ENCODE measurements around the gene ATP8A2.
"Not testable (repeated sequence)": the region's sequence is repeated elsewhere in the genome, so short reads cannot be mapped to it uniquely, and the experiment has no call there.

ATP8A2 gene

GRCh38 chr13:25777509-25777908 lies 405.7 kb downstream of the ATP8A2 start:
- Mint-ChIP-seq H3K9me3 (ENCODE audit: low read depth) (no peaks in the 10 kb centered on the region), H3K4me1 (ENCODE audit: low read depth) (no peaks in the 10 kb centered on the region), H3K27ac (no peak overlapping the region), H3K36me3 (no peaks in the 10 kb centered on the region), H3K4me3 (no peak overlapping the region), H3K27me3 (no peaks in the 10 kb centered on the region)

GRCh38 chr13:25778365-25778764 lies 406.6 kb downstream of the ATP8A2 start:
- no peaks in the 10 kb centered on the region for H3K9me3 Mint-ChIP-seq (ENCODE audit: low read depth)

DNA sequence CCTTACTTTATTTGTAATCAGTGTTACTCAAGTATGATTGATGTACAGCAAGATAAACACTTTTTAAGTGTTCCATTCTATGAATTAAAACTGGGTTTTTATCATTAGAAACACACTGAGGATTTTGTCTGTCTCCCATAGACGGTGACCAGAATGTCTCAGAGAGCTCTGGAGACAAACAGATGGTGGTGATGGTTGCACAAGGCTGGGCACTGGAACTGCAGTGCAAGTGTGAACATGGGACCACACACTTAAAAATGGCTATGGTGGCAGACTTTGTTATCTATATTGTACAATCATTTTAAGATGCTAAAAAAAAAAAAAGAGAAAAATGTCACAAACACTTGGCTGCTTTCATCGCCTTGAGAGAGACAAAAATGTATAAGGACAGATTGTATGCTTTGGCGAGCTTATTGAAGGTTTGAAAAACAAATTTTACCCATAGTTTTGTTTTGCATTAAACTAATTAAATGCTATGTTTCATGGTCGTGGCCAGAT lies 407.1 kb downstream of the ATP8A2 start:
- H3K27me3 Mint-ChIP-seq: no peaks in the 10 kb centered on the region
- no peaks in the 10 kb centered on the region for H3K9me3 Mint-ChIP-seq (ENCODE audit: low read depth)
- H3K4me3 Mint-ChIP-seq: no peak overlapping the region
- H3K36me3 Mint-ChIP-seq: no peaks in the 10 kb centered on the region
- no peaks in the 10 kb centered on the region for H3K4me1 Mint-ChIP-seq (ENCODE audit: low read depth)
- H3K27ac Mint-ChIP-seq: no peak overlapping the region

More at GRCh38 chr13:25778365-25778764, 406.6 kb downstream of the ATP8A2 start:
- H3K36me3 Mint-ChIP-seq: no peaks in the 10 kb centered on the region
- H3K27ac Mint-ChIP-seq: no peak overlapping the region
- no peaks in the 10 kb centered on the region for H3K27me3 Mint-ChIP-seq
- H3K4me3 Mint-ChIP-seq: no peak overlapping the region
- H3K4me1 Mint-ChIP-seq (ENCODE audit: low read depth): no peaks in the 10 kb centered on the region

DNA sequence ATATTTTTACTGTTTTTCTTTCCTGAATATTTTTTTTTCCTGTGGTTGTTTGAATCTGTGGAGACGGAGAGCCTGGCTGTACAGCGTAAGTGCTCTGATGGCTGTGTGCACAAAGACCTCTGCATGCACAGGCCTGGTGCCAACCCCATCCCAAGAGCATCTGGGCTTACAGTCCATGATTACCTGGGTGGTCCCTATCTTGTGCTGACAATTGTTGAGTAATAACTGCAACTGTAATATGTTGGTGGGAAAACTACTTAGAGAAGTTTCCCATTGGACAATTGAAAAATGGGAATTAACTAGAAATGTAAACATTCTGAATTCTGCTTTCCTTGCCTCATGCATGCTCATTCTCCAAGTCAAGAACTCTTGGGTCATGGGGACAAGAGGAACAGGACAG lies 411.3 kb downstream of the ATP8A2 start:
- H3K9me3 Mint-ChIP-seq (ENCODE audit: low read depth): no peaks in the 10 kb centered on the region
- H3K4me3 Mint-ChIP-seq: no peak overlapping the region
- no peaks in the 10 kb centered on the region for H3K27me3 Mint-ChIP-seq
- H3K4me1 Mint-ChIP-seq (ENCODE audit: low read depth): no peaks in the 10 kb centered on the region
- H3K27ac Mint-ChIP-seq: no peak overlapping the region
- H3K36me3 Mint-ChIP-seq: no peaks in the 10 kb centered on the region

- Mint-ChIP-seq H3K27ac (no peak overlapping the region), H3K9me3 (ENCODE audit: low read depth) (no peaks in the 10 kb centered on the region), H3K4me1 (ENCODE audit: low read depth) (no peaks in the 10 kb centered on the region), H3K36me3 (no peaks in the 10 kb centered on the region), H3K4me3 (no peak overlapping the region), H3K27me3 (no peaks in the 10 kb centered on the region)
Observed at GRCh38 chr13:25783601-25784024, 411.8 kb downstream of the ATP8A2 start.

DNA sequence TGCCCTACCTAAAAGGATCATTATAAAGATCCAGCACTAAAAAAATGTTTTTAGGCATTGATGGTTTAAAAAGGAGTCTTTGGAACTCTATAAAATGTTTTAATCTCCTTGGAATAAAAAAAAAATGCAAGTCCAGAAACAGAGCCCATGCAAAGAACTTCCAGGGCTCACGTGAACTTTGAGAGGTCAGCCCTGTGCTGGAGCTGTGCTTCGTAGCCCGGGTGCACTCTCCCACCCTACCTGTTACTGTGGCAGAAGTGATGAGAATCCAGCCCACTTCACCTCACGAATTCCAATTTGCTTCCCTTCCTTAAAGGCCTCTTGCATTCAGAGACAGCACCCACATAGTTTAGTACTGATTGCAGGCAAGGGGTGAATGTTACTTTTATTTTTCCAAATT lies 412.3 kb downstream of the ATP8A2 start:
- Mint-ChIP-seq H3K4me3 (no peak overlapping the region), H3K36me3 (no peaks in the 10 kb centered on the region), H3K27ac (no peak overlapping the region), H3K4me1 (ENCODE audit: low read depth) (no peaks in the 10 kb centered on the region), H3K27me3 (peaks cover 2% of the 10 kb centered on the region), H3K9me3 (ENCODE audit: low read depth) (no peaks in the 10 kb centered on the region)

DNA sequence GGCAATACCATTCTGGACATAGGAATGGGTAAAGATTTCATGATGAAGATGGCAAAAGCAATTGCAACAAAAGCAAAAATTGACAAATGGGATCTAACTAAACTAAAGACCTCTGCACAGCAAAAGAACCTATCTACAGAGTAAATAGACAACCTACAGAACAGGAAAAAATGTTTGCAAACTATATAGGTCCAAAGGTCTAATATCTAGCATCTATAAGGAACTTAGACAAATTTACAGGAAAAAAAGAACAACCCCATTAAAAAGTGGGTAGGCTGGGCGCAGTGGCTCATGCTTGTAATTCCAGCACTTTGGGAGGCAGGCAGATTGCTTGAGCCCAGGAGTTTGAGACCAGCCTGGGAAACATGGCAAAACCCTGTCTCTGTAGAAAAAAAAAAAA lies 418.4 kb downstream of the ATP8A2 start:
- H3K36me3 Mint-ChIP-seq; H3K27me3 Mint-ChIP-seq; H3K4me1 Mint-ChIP-seq (ENCODE audit: low read depth); H3K27ac Mint-ChIP-seq; H3K9me3 Mint-ChIP-seq (ENCODE audit: low read depth); H3K4me3 Mint-ChIP-seq: not testable (repeated sequence)

GRCh38 chr13:25795277-25795676 lies 423.5 kb downstream of the ATP8A2 start:
- Mint-ChIP-seq H3K9me3 (ENCODE audit: low read depth) (no peaks in the 10 kb centered on the region), H3K4me3 (no peak overlapping the region), H3K4me1 (ENCODE audit: low read depth) (no peaks in the 10 kb centered on the region), H3K36me3 (no peaks in the 10 kb centered on the region), H3K27ac (no peak overlapping the region), H3K27me3 (no peaks in the 10 kb centered on the region)

DNA sequence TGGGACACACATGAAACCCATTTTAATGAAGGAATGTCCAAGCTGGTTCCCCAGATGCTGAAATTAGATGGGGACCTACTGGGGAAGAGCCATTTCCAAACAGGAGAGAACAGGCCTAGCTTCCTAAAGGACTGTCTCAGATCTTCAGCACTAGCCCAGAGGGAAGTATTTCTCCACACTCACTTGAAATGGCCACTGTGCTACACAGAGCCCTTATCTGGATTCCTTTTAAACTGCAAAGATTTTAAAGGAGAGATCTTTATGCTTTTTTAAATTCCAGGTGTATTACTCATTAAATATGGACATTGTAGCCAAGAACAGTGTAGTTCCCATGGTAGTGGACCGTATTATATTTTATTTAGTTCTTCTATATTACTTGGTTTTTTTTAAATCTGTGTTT lies 424.7 kb downstream of the ATP8A2 start:
- no peaks in the 10 kb centered on the region for H3K27me3 Mint-ChIP-seq
- H3K36me3 Mint-ChIP-seq: no peaks in the 10 kb centered on the region
- H3K9me3 Mint-ChIP-seq (ENCODE audit: low read depth): no peaks in the 10 kb centered on the region
- no peaks in the 10 kb centered on the region for H3K4me1 Mint-ChIP-seq (ENCODE audit: low read depth)
- no peak overlapping the region for H3K27ac Mint-ChIP-seq
- no peak overlapping the region for H3K4me3 Mint-ChIP-seq

DNA sequence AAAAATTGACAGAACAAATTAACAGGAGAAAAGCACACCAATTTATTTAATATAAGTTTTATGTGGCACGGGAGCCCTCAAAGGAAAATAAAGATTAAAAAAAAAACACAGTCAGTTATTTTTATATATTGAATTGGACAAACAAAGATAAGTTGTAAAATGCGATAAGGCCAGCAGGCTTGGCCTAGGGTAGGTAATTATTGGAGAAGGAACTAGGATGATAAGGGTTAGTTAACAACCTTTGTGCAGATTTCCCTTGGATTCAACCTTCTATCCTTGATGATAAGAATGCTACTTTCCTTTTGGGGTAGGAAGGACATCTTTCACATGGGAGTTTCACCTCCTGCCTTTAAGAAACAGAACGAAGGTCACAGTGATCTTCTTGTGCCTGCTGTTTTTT lies 427.2 kb downstream of the ATP8A2 start:
- H3K4me1 Mint-ChIP-seq (ENCODE audit: low read depth): no peaks in the 10 kb centered on the region
- no peak overlapping the region for H3K4me3 Mint-ChIP-seq
- no peaks in the 10 kb centered on the region for H3K27me3 Mint-ChIP-seq
- no peak overlapping the region for H3K27ac Mint-ChIP-seq
- no peaks in the 10 kb centered on the region for H3K36me3 Mint-ChIP-seq
- H3K9me3 Mint-ChIP-seq (ENCODE audit: low read depth): no peaks in the 10 kb centered on the region

DNA sequence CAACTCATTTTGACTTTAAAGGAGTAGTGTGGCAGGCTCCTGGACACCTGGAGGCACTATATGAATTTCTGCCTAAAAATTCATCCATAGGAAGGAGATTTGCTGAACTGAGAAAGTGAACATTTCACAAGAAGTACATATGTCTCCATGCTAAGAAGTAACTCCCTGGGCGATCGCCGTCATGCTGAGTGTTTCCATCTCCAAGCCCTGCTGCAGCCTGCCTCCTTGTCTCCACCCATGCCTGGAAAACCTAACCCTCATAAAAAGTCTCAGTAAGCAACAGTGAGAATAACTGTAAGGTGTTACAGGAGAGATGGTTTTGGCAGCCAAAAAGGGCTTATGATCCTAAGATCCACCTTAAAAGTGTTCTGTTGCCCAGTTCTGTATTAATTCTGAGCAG lies 428.7 kb downstream of the ATP8A2 start:
- no peaks in the 10 kb centered on the region for H3K4me1 Mint-ChIP-seq (ENCODE audit: low read depth)

GRCh38 chr13:25802579-25802978 lies 430.8 kb downstream of the ATP8A2 start:
- Mint-ChIP-seq H3K36me3 (no peaks in the 10 kb centered on the region), H3K4me3 (no peak overlapping the region), H3K9me3 (ENCODE audit: low read depth) (peaks cover 3% of the 10 kb centered on the region), H3K27me3 (no peaks in the 10 kb centered on the region), H3K27ac (no peak overlapping the region), H3K4me1 (ENCODE audit: low read depth) (peaks cover 5% of the 10 kb centered on the region)

More for the DNA sequence above, 428.7 kb downstream of the ATP8A2 start:
- Mint-ChIP-seq H3K27ac (no peak overlapping the region), H3K27me3 (no peaks in the 10 kb centered on the region), H3K36me3 (no peaks in the 10 kb centered on the region), H3K4me3 (no peak overlapping the region), H3K9me3 (ENCODE audit: low read depth) (no peaks in the 10 kb centered on the region)

GRCh38 chr13:25803641-25804040 lies 431.9 kb downstream of the ATP8A2 start:
- Mint-ChIP-seq H3K4me3 (no peak overlapping the region), H3K27me3 (no peaks in the 10 kb centered on the region), H3K9me3 (ENCODE audit: low read depth) (peaks cover 3% of the 10 kb centered on the region), H3K27ac (no peak overlapping the region), H3K4me1 (ENCODE audit: low read depth) (peaks cover 5% of the 10 kb centered on the region), H3K36me3 (no peaks in the 10 kb centered on the region)

GRCh38 chr13:25806264-25806974 lies 434.6 kb downstream of the ATP8A2 start:
- Mint-ChIP-seq H3K9me3 (ENCODE audit: low read depth) (peaks cover 3% of the 10 kb centered on the region), H3K27ac (no peak overlapping the region), H3K4me1 (ENCODE audit: low read depth) (peaks cover 5% of the 10 kb centered on the region), H3K36me3 (no peaks in the 10 kb centered on the region), H3K27me3 (no peaks in the 10 kb centered on the region), H3K4me3 (no peak overlapping the region)

GRCh38 chr13:25807562-25807961 lies 435.8 kb downstream of the ATP8A2 start:
- H3K36me3 Mint-ChIP-seq: peaks cover 3% of the 10 kb centered on the region
- no peak overlapping the region for H3K4me3 Mint-ChIP-seq
- peaks cover 5% of the 10 kb centered on the region for H3K4me1 Mint-ChIP-seq (ENCODE audit: low read depth)
- H3K27ac Mint-ChIP-seq: no peak overlapping the region
- peaks cover 6% of the 10 kb centered on the region for H3K9me3 Mint-ChIP-seq (ENCODE audit: low read depth)
- no peaks in the 10 kb centered on the region for H3K27me3 Mint-ChIP-seq

- Mint-ChIP-seq H3K4me3 (no peak overlapping the region), H3K27me3 (no peaks in the 10 kb centered on the region), H3K36me3 (peaks cover 3% of the 10 kb centered on the region), H3K4me1 (ENCODE audit: low read depth) (no peaks in the 10 kb centered on the region), H3K9me3 (ENCODE audit: low read depth) (peaks cover 2% of the 10 kb centered on the region), H3K27ac (no peak overlapping the region)
Observed at GRCh38 chr13:25811506-25811905, 439.7 kb downstream of the ATP8A2 start.

All from activated naive CD8-positive, alpha-beta T cell (primary cell).